HepG2 (cell line): ENCODE results near the gene KIF5B. TPM values are rescaled to one million over a fixed set of nuclear protein-coding genes. Genes with fewer than 3 reads are reported as not detected.

Source experiments
- MED1 ChIP-seq: sonication (generic); formaldehyde crosslinking; IDR thresholded peaks from 2 replicates; pipeline ENCODE4 v1.4.0; 2020; ENCODE audit warnings: missing genetic modification reagents
- MLLT10 ChIP-seq: sonication (generic); formaldehyde crosslinking; IDR thresholded peaks from 2 replicates; pipeline ENCODE4 v1.4.0; 2020; ENCODE audit warnings: missing genetic modification reagents
- NFKBIZ ChIP-seq: IDR thresholded peaks from 2 replicates; pipeline ENCODE4 v1.6.1; 2018; ENCODE audit warnings: missing genetic modification reagents, missing compliant biosample characterization
- SKI ChIP-seq: fragments of 450-650 bp; IDR thresholded peaks from one replicate; pipeline ENCODE4 v1.6.1; 2018; ENCODE audit warnings: mild to moderate bottlenecking; ENCODE audit not compliant: partially characterized antibody
- ZNF549 ChIP-seq: sonication (generic); formaldehyde crosslinking; IDR thresholded peaks from 2 replicates; pipeline ENCODE4 v1.5.0; 2020; ENCODE audit warnings: missing genetic modification reagents
- ZNF589 ChIP-seq: sonication (generic); formaldehyde crosslinking; conservative IDR thresholded peaks from 2 replicates; pipeline ENCODE4 v1.8.0; 2022; ENCODE audit warnings: mild to moderate bottlenecking, moderate library complexity, missing genetic modification reagents
- ZNF644 ChIP-seq: IDR thresholded peaks from 2 replicates; pipeline ENCODE4 v1.6.1; 2016; ENCODE audit warnings: low read depth
- polyA plus RNA-seq, 8 experiments: library from polyadenylated mRNA; depleted of rRNA in 3 of 8; stranded (reverse) in 7 of 8; unstranded in 1 of 8; fragments of >200 nt; fragmentation: Illumina TruSeq in 4 of 8; extraction: Trizol in 4 of 8; gene quantifications; 2 replicates each; pipeline versions ENCODE4 v1.2.1 to v1.2.3, GENCODE V29; 2011 to 2016; ENCODE audit warnings: low read depth in 4 of 8, missing spikeins in 1 of 8, mixed read lengths in 1 of 8; ENCODE audit not compliant: insufficient read depth in 1 of 8
- total RNA-seq, 5 experiments: library from RNA; depleted of rRNA; stranded (reverse); fragments of >200 nt; fragmentation: Illumina TruSeq; extraction: Trizol; gene quantifications; 2 replicates each; pipeline ENCODE4 v1.2.3, GENCODE V29; 2016; ENCODE audit warnings: low read depth in 1 of 5
- TF ChIP-seq, protein P1 (sequence below): sonication (generic); formaldehyde crosslinking; IDR thresholded peaks from 2 replicates; pipeline ENCODE4 v1.4.0; 2020; ENCODE audit warnings: missing genetic modification reagents
- TF ChIP-seq, protein P2 (sequence below): sonication (generic); formaldehyde crosslinking; IDR thresholded peaks from 2 replicates; pipeline ENCODE4 v1.5.1; 2020; ENCODE audit warnings: missing genetic modification reagents, mild to moderate bottlenecking, borderline replicate concordance
- TF ChIP-seq, protein P3 (sequence below): sonication (generic); formaldehyde crosslinking; IDR thresholded peaks from 2 replicates; pipeline ENCODE4 v1.4.0; 2020; ENCODE audit warnings: missing genetic modification reagents
- TF ChIP-seq, protein P4 (sequence below): IDR thresholded peaks from 2 replicates; pipeline ENCODE4 v1.4.0; 2020; ENCODE audit warnings: mild to moderate bottlenecking, missing genetic modification reagents
- TF ChIP-seq, protein P5 (sequence below): sonication (generic); formaldehyde crosslinking; IDR thresholded peaks from 2 replicates; pipeline ENCODE4 v1.8.1; 2022; ENCODE audit warnings: low read depth, mild to moderate bottlenecking, missing genetic modification reagents

Gene KIF5B
- total and polyA plus RNA-seq, 2 of the 13 experiments (the other 11 are each of a cell fraction or from before 2014, with no cell fraction given) = 34.3 to 133 TPM

DNA sequence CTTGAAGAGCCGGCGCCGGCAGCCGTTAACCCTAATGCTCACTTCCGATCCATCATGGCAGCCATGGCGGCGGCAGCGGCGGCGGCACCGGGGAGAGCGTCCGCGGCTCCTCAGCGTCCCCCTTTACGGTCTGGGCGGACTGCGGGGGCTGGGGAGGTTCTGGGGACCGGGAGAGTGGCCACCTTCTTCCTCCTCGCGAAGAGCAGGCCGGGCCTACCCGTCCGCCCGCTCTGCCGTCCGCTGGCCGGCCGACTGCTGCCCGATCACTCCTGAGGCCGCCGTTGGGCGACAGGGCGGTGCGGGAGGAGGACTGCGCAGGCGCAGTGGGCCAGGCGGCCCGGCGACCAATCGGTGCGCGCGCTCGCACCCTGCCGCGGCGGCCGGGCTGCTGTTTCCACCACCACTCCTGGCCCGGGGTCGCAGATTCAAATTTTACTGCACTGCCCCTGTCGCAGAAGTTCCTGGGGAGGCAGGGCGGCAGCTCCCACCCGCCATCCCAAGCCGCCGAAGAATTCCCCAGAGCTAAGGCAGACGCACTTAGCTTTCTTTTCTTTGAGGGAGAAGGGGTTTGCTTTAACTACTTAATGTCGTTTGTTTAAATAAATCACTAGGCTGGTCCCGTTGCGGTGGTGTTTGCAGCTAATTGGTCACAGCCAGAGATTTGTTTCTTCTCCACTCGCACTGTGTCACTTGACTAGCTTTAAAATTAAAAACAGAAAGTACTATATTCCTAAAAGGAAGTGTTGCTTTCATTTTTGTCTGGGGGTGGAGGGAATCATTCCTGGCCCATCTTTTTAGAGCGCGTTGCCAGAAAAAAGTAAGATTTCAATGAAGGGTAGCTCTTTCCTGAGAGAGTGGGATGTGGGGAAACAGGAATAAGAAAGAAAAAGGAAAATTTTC lies at the start of gene KIF5B (continued):
- TF ChIP-seq, protein P1, sequence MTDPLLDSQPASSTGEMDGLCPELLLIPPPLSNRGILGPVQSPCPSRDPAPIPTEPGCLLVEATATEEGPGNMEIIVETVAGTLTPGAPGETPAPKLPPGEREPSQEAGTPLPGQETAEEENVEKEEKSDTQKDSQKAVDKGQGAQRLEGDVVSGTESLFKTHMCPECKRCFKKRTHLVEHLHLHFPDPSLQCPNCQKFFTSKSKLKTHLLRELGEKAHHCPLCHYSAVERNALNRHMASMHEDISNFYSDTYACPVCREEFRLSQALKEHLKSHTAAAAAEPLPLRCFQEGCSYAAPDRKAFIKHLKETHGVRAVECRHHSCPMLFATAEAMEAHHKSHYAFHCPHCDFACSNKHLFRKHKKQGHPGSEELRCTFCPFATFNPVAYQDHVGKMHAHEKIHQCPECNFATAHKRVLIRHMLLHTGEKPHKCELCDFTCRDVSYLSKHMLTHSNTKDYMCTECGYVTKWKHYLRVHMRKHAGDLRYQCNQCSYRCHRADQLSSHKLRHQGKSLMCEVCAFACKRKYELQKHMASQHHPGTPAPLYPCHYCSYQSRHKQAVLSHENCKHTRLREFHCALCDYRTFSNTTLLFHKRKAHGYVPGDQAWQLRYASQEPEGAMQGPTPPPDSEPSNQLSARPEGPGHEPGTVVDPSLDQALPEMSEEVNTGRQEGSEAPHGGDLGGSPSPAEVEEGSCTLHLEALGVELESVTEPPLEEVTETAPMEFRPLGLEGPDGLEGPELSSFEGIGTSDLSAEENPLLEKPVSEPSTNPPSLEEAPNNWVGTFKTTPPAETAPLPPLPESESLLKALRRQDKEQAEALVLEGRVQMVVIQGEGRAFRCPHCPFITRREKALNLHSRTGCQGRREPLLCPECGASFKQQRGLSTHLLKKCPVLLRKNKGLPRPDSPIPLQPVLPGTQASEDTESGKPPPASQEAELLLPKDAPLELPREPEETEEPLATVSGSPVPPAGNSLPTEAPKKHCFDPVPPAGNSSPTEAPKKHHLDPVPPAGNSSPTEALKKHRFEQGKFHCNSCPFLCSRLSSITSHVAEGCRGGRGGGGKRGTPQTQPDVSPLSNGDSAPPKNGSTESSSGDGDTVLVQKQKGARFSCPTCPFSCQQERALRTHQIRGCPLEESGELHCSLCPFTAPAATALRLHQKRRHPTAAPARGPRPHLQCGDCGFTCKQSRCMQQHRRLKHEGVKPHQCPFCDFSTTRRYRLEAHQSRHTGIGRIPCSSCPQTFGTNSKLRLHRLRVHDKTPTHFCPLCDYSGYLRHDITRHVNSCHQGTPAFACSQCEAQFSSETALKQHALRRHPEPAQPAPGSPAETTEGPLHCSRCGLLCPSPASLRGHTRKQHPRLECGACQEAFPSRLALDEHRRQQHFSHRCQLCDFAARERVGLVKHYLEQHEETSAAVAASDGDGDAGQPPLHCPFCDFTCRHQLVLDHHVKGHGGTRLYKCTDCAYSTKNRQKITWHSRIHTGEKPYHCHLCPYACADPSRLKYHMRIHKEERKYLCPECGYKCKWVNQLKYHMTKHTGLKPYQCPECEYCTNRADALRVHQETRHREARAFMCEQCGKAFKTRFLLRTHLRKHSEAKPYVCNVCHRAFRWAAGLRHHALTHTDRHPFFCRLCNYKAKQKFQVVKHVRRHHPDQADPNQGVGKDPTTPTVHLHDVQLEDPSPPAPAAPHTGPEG (CRISPR knock-in tag) = peak; percentile 70; the same call in 1 of the 2 replicates
- TF ChIP-seq, protein P2, sequence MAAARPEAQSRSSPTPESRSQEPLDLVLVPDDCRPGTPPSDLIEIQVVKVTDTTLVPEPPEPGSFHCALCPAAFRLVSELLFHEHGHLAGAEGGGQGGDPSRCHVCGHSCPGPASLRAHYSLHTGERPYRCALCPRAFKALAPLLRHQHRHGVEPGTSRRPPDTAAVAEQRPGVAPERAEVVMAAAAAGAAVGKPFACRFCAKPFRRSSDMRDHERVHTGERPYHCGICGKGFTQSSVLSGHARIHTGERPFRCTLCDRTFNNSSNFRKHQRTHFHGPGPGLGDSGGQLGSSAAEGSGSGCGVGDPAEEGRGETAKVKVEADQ = peak; percentile 44; the same call in 1 of the 2 replicates
- TF ChIP-seq, protein P3, sequence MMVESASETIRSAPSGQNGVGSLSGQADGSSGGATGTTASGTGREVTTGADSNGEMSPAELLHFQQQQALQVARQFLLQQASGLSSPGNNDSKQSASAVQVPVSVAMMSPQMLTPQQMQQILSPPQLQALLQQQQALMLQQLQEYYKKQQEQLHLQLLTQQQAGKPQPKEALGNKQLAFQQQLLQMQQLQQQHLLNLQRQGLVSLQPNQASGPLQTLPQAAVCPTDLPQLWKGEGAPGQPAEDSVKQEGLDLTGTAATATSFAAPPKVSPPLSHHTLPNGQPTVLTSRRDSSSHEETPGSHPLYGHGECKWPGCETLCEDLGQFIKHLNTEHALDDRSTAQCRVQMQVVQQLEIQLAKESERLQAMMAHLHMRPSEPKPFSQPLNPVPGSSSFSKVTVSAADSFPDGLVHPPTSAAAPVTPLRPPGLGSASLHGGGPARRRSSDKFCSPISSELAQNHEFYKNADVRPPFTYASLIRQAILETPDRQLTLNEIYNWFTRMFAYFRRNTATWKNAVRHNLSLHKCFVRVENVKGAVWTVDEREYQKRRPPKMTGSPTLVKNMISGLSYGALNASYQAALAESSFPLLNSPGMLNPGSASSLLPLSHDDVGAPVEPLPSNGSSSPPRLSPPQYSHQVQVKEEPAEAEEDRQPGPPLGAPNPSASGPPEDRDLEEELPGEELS (CRISPR knock-in tag) = peak; percentile 44; the same call in 1 of the 2 replicates
- no peak for TF ChIP-seq ZNF589 (CRISPR knock-in tag)
- no peak for TF ChIP-seq SKI
- peak; percentile 30; the same call in 1 of the 2 replicates for TF ChIP-seq ZNF644 (CRISPR knock-in tag)
- peak; percentile 46 for TF ChIP-seq MED1
- TF ChIP-seq, protein P4, sequence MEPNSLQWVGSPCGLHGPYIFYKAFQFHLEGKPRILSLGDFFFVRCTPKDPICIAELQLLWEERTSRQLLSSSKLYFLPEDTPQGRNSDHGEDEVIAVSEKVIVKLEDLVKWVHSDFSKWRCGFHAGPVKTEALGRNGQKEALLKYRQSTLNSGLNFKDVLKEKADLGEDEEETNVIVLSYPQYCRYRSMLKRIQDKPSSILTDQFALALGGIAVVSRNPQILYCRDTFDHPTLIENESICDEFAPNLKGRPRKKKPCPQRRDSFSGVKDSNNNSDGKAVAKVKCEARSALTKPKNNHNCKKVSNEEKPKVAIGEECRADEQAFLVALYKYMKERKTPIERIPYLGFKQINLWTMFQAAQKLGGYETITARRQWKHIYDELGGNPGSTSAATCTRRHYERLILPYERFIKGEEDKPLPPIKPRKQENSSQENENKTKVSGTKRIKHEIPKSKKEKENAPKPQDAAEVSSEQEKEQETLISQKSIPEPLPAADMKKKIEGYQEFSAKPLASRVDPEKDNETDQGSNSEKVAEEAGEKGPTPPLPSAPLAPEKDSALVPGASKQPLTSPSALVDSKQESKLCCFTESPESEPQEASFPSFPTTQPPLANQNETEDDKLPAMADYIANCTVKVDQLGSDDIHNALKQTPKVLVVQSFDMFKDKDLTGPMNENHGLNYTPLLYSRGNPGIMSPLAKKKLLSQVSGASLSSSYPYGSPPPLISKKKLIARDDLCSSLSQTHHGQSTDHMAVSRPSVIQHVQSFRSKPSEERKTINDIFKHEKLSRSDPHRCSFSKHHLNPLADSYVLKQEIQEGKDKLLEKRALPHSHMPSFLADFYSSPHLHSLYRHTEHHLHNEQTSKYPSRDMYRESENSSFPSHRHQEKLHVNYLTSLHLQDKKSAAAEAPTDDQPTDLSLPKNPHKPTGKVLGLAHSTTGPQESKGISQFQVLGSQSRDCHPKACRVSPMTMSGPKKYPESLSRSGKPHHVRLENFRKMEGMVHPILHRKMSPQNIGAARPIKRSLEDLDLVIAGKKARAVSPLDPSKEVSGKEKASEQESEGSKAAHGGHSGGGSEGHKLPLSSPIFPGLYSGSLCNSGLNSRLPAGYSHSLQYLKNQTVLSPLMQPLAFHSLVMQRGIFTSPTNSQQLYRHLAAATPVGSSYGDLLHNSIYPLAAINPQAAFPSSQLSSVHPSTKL (CRISPR knock-in tag) = peak; percentile 22; the same call in 1 of the 2 replicates
- TF ChIP-seq, protein P5, sequence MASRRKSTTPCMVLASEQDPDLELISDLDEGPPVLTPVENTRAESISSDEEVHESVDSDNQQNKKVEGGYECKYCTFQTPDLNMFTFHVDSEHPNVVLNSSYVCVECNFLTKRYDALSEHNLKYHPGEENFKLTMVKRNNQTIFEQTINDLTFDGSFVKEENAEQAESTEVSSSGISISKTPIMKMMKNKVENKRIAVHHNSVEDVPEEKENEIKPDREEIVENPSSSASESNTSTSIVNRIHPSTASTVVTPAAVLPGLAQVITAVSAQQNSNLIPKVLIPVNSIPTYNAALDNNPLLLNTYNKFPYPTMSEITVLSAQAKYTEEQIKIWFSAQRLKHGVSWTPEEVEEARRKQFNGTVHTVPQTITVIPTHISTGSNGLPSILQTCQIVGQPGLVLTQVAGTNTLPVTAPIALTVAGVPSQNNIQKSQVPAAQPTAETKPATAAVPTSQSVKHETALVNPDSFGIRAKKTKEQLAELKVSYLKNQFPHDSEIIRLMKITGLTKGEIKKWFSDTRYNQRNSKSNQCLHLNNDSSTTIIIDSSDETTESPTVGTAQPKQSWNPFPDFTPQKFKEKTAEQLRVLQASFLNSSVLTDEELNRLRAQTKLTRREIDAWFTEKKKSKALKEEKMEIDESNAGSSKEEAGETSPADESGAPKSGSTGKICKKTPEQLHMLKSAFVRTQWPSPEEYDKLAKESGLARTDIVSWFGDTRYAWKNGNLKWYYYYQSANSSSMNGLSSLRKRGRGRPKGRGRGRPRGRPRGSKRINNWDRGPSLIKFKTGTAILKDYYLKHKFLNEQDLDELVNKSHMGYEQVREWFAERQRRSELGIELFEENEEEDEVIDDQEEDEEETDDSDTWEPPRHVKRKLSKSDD (CRISPR knock-in tag) = peak; percentile 42; the same call in 1 of the 2 replicates
- TF ChIP-seq ZNF549 (CRISPR knock-in tag) = no peak
- no peak for TF ChIP-seq MLLT10
- peak; percentile 47; the same call in 1 of the 2 replicates for TF ChIP-seq NFKBIZ
